ENCODE data around the gene PPRC1. TPM values are rescaled to one million over a fixed set of nuclear protein-coding genes. Genes with fewer than 3 reads are reported as not detected.
"Not testable (repeated sequence)": the region's sequence is repeated elsewhere in the genome, so short reads cannot be mapped to it uniquely, and the experiment has no call there.

PPRC1 gene
- total RNA-seq, 1 experiment from 2014 or later: 79.4 TPM

DNA sequence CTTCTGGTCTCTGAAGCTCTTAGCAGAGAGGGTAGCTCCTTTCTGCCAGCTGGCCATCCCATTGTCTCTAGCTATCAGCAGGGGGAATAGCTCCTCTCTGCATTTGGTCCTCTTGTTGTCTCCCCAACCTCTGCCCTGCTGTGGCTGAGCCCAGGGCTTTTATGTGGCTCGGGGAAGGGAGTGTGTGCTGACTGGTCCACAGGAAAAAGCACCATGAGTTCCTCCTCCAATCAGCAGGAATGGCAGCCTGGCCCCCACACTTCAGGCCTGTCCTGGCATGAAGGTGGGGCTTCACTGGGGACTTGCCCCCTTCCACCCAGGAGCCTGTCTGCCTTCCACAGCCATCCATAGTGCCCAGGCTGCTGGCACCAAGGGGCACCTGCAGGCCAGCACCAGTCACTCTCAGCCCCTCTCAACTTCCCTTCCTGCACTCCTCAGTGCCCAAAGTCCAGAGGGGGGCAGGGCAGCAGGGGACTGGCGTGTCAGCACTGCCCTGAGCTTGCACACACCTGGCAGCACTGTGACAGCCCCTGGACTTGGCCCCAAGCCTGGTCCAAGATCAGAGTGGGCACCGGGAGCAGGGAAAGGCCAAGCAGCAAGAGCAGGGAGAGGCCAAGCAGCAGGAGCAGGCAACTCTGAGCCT, 55.6 kb downstream of the PPRC1 start:
- DNase-seq (ENCODE audit: low spot score): no peak
- H3K27me3 Mint-ChIP-seq (ENCODE audit: low read depth): peaks cover 33% of the 10 kb centered on the region
- CTCF ChIA-PET: interaction anchor here (0.5 to 1.0 kb wide), 5 partner anchors 19 to 162 kb away, joined by 3 to 4 read pairs (median 3); no protein-coding TSS in a partner anchor
- H3K4me1 Mint-ChIP-seq: no peaks in the 10 kb centered on the region
- TF ChIP-seq, protein P1, sequence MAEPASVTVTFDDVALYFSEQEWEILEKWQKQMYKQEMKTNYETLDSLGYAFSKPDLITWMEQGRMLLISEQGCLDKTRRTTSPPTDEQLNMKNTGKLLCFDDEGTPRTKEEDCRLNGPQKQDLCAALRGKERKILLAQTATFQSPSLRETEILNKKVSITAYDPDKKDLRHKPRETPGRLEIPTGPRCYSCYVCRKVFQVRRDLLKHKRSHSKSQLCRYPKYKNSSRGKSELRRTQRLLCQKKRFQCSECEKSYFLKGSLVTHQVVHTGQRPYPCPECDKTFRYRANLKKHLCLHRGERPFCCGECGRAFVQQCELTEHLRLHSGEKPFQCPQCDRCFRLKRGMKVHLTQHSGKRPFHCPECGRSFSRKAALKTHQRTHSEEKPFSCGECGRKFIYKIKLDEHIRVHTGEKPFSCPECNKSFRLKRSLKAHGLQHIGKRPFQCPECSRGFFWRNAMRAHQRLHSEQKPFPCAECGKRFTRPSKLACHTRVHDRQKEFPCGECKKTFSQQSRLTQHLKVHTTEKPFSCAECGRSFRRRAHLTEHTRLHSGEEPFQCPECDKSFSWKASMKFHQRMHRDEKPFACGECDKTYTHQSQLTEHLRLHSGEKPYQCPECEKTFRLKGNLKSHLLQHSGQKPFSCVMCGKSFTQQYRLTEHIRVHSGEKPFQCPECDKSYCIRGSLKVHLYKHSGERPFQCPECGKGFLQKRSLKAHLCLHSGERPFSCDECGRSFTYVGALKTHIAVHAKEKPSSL (CRISPR knock-in tag; conservative IDR thresholded peaks at IDR 0.05): no peak
- no peak for TF ChIP-seq SP1 (CRISPR knock-in tag; conservative IDR thresholded peaks at IDR 0.05)
- TF ChIP-seq, protein P2, sequence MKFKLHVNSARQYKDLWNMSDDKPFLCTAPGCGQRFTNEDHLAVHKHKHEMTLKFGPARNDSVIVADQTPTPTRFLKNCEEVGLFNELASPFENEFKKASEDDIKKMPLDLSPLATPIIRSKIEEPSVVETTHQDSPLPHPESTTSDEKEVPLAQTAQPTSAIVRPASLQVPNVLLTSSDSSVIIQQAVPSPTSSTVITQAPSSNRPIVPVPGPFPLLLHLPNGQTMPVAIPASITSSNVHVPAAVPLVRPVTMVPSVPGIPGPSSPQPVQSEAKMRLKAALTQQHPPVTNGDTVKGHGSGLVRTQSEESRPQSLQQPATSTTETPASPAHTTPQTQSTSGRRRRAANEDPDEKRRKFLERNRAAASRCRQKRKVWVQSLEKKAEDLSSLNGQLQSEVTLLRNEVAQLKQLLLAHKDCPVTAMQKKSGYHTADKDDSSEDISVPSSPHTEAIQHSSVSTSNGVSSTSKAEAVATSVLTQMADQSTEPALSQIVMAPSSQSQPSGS (CRISPR knock-in tag; IDR thresholded peaks at IDR 0.05; ENCODE audit: borderline replicate concordance, low read depth): no peak
- TF ChIP-seq, protein P3, sequence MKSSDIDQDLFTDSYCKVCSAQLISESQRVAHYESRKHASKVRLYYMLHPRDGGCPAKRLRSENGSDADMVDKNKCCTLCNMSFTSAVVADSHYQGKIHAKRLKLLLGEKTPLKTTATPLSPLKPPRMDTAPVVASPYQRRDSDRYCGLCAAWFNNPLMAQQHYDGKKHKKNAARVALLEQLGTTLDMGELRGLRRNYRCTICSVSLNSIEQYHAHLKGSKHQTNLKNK (CRISPR knock-in tag; IDR thresholded peaks at IDR 0.05): no peak
- TF ChIP-seq, protein P4, sequence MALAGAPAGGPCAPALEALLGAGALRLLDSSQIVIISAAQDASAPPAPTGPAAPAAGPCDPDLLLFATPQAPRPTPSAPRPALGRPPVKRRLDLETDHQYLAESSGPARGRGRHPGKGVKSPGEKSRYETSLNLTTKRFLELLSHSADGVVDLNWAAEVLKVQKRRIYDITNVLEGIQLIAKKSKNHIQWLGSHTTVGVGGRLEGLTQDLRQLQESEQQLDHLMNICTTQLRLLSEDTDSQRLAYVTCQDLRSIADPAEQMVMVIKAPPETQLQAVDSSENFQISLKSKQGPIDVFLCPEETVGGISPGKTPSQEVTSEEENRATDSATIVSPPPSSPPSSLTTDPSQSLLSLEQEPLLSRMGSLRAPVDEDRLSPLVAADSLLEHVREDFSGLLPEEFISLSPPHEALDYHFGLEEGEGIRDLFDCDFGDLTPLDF (CRISPR knock-in tag; IDR thresholded peaks at IDR 0.05): no peak
- peaks cover 24% of the 10 kb centered on the region for H3K36me3 Mint-ChIP-seq
- H3K9me3 Mint-ChIP-seq: peaks cover 75% of the 10 kb centered on the region
- no peak overlapping the region for H3K27ac Mint-ChIP-seq
- POLR2A ChIA-PET: interaction anchor here (0.7 kb wide), 1 partner anchor 37 kb away, joined by 4 read pairs; no protein-coding TSS in a partner anchor
- no peak overlapping the region for H3K4me3 Mint-ChIP-seq
- no peak for ATAC-seq

DNA sequence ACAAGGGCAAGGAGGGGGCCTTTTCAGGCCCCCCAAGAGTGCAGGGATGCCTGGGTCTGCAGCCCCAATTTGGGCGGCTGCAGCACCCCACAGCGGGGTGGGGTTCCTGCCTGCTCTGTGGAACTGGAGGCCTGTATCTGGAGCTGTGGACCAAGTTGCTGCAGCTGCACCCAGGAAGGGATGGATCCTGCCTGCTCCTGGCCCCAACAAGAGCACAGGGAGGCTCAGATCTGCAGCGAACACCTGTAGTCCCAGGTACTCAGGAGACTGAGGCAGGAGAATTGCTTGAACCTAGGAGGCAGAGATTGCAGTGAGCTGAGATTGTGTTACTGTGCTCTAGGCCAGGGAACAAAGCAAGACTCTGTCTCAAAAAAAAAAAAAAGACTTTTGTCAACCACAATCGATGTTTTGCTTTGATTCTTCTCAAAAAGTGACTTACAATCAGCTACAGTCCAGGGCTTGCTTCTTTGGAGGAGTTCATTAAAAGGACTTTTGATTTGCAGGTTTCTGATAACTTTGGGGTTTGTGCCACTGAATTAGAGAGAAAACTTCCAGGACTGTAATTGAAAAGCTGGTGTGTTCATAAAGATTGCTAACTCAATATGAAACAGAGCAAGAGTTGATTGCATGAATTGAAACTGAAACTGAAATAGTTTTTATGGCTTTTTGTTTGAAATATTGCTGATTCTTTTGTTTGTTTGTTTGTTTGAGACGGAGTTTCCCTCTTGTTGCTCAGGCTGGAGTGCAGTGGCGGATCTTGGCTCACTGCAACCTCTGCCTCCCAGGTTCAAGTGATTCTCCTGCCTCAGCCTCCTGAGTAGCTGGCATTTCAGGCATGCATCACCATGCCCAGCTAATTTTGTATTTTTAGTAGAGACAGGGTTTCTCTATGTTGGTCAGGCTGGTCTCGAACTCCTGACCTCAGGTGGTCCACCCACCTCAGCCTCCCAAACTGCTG, 56.4 kb downstream of the PPRC1 start:
- peaks cover 71% of the 10 kb centered on the region for H3K9me3 Mint-ChIP-seq
- not testable (repeated sequence) for H3K27ac Mint-ChIP-seq; H3K4me1 Mint-ChIP-seq; ATAC-seq; DNase-seq (ENCODE audit: low spot score); H3K4me3 Mint-ChIP-seq
- CTCF ChIA-PET: interaction anchor here (0.5 kb wide), 1 partner anchor 20 kb away, joined by 4 read pairs; no protein-coding TSS in a partner anchor
- peaks cover 24% of the 10 kb centered on the region for H3K36me3 Mint-ChIP-seq
- H3K27me3 Mint-ChIP-seq (ENCODE audit: low read depth): peaks cover 30% of the 10 kb centered on the region
- POLR2A ChIA-PET: interaction anchor here (0.7 kb wide), 1 partner anchor 37 kb away, joined by 4 read pairs; no protein-coding TSS in a partner anchor

DNA sequence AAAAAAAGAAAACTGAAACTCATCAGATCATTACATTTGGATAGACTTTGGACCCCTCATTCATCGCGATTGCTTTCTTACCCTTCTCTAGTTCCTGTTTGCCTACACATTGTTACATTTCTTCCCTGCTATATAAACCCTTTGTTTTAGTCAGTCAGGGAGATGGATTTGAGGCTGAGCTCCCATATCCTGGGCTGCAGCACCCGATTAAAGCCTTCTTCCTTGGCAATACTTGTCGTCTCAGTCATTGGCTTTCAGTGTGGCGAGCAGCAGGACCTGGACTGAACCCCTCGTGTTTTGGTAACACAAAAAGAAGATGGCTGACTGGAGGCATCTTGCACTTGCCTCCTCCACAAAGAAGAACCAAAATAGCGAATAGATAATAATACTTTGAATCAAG, 59.1 kb downstream of the PPRC1 start:
- Mint-ChIP-seq H3K27ac (no peak overlapping the region), H3K4me1 (no peaks in the 10 kb centered on the region), H3K27me3 (ENCODE audit: low read depth) (peaks cover 33% of the 10 kb centered on the region), H3K4me3 (no peak overlapping the region), H3K36me3 (peaks cover 11% of the 10 kb centered on the region), H3K9me3 (peaks cover 49% of the 10 kb centered on the region)
- ATAC-seq (no peak), DNase-seq (ENCODE audit: low spot score) (no peak)
- CTCF ChIA-PET: no interaction called here
- POLR2A ChIA-PET: no interaction called here
- TF ChIP-seq, protein P5, sequence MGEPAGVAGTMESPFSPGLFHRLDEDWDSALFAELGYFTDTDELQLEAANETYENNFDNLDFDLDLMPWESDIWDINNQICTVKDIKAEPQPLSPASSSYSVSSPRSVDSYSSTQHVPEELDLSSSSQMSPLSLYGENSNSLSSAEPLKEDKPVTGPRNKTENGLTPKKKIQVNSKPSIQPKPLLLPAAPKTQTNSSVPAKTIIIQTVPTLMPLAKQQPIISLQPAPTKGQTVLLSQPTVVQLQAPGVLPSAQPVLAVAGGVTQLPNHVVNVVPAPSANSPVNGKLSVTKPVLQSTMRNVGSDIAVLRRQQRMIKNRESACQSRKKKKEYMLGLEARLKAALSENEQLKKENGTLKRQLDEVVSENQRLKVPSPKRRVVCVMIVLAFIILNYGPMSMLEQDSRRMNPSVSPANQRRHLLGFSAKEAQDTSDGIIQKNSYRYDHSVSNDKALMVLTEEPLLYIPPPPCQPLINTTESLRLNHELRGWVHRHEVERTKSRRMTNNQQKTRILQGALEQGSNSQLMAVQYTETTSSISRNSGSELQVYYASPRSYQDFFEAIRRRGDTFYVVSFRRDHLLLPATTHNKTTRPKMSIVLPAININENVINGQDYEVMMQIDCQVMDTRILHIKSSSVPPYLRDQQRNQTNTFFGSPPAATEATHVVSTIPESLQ (CRISPR knock-in tag; IDR thresholded peaks at IDR 0.05): no peak
- TF ChIP-seq, protein P6, sequence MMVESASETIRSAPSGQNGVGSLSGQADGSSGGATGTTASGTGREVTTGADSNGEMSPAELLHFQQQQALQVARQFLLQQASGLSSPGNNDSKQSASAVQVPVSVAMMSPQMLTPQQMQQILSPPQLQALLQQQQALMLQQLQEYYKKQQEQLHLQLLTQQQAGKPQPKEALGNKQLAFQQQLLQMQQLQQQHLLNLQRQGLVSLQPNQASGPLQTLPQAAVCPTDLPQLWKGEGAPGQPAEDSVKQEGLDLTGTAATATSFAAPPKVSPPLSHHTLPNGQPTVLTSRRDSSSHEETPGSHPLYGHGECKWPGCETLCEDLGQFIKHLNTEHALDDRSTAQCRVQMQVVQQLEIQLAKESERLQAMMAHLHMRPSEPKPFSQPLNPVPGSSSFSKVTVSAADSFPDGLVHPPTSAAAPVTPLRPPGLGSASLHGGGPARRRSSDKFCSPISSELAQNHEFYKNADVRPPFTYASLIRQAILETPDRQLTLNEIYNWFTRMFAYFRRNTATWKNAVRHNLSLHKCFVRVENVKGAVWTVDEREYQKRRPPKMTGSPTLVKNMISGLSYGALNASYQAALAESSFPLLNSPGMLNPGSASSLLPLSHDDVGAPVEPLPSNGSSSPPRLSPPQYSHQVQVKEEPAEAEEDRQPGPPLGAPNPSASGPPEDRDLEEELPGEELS (CRISPR knock-in tag; IDR thresholded peaks at IDR 0.05): no peak
- TF ChIP-seq, protein P4 (CRISPR knock-in tag; IDR thresholded peaks at IDR 0.05): no peak
- TF ChIP-seq, protein P7, sequence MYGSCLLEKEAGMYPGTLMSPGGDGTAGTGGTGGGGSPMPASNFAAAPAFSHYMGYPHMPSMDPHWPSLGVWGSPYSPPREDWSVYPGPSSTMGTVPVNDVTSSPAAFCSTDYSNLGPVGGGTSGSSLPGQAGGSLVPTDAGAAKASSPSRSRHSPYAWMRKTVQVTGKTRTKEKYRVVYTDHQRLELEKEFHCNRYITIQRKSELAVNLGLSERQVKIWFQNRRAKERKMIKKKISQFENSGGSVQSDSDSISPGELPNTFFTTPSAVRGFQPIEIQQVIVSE (CRISPR knock-in tag; IDR thresholded peaks at IDR 0.05; ENCODE audit: borderline replicate concordance): no peak
- TF ChIP-seq TEAD1 (CRISPR knock-in tag; IDR thresholded peaks at IDR 0.05) (no peak), MYBL2 (CRISPR knock-in tag; IDR thresholded peaks at IDR 0.05) (no peak), FOXJ3 (CRISPR knock-in tag; IDR thresholded peaks at IDR 0.05; ENCODE audit: borderline replicate concordance) (no peak), GABPB1 (CRISPR knock-in tag; IDR thresholded peaks at IDR 0.05) (no peak), FOXK1 (CRISPR knock-in tag; IDR thresholded peaks at IDR 0.05) (no peak)
- TF ChIP-seq, protein P8, sequence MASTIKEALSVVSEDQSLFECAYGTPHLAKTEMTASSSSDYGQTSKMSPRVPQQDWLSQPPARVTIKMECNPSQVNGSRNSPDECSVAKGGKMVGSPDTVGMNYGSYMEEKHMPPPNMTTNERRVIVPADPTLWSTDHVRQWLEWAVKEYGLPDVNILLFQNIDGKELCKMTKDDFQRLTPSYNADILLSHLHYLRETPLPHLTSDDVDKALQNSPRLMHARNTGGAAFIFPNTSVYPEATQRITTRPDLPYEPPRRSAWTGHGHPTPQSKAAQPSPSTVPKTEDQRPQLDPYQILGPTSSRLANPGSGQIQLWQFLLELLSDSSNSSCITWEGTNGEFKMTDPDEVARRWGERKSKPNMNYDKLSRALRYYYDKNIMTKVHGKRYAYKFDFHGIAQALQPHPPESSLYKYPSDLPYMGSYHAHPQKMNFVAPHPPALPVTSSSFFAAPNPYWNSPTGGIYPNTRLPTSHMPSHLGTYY (CRISPR knock-in tag; IDR thresholded peaks at IDR 0.05): no peak

All from WTC11 (cell line).